K562 (cell line): ENCODE results near the gene NTNG1. TPM values are rescaled to one million over a fixed set of nuclear protein-coding genes. Genes with fewer than 3 reads are reported as not detected.

Experiments used
- ATAC-seq: fragments of 200-7000 bp; cut with Tn5 transposase; 3 replicates; pipeline ENCODE4 v1.9.1; 2020; ENCODE audit warnings: moderate library complexity
- BruUV-seq: library from RNA; stranded (reverse); fragments of 400-500 nt; replicated peaks from 2 replicates; lab custom pipeline; 2021; lab: Mats Ljungman, UMichigan
- CTCF ChIA-PET: fragments of 300-600 bp; formaldehyde crosslinking; extraction: SDS; loops from one replicate; lab custom pipeline; 2021; ENCODE audit warnings: low intra/inter-chr PET ratio; lab: Yijun Ruan, JAX
- POLR2A ChIA-PET: fragments of 300-600, 350-650 bp; sonication (Branson Sonifier 250); formaldehyde crosslinking; extraction: SDS; loops from one replicate; lab custom pipeline; 2021; ENCODE audit warnings: antibody characterized with exemption, inconsistent platforms; lab: Yijun Ruan, JAX
- DNase-seq, 4 experiments: peaks; one replicate each; pipeline versions ENCODE4 v3.0.0 to v3.0.0-alpha.2; 2011 to 2018; ENCODE audit warnings: low spot score in 3 of 4, mixed read lengths in 3 of 4; ENCODE audit errors: extremely low read depth in 1 of 4
- FAIRE-seq: peaks from 2 replicates; lab custom pipeline; 2011; peaks lifted over from hg19 to GRCh38; lab: Jason Lieb, UNC
- H2AFZ ChIP-seq: 2 replicates; pipeline ENCODE4 v1.6.0; 2011; ENCODE audit warnings: low read depth, low read length, control low read depth, inconsistent platforms
- H3K27ac ChIP-seq: fragments of 200-600 bp; 3 replicates; pipeline ENCODE4 v1.8.0; 2011; ENCODE audit warnings: low read depth, mild to moderate bottlenecking, control low read depth, inconsistent platforms, low read length, moderate library complexity, mixed read lengths; ENCODE audit errors: extremely low read depth
- H3K27me3 ChIP-seq, 2 experiments: fragments of 300-600 bp in 1 of 2; 2 replicates in 1 of 2; 3 replicates in 1 of 2; pipeline versions ENCODE4 v1.6.0 to v1.8.0; 2011; ENCODE audit warnings: inconsistent platforms in 2 of 2, low read length in 2 of 2, mild to moderate bottlenecking in 1 of 2, mixed read lengths in 1 of 2, moderate library complexity in 1 of 2; ENCODE audit not compliant: control insufficient read depth in 2 of 2, insufficient read depth in 2 of 2
- H3K36me3 ChIP-seq: fragments of 300-600 bp; 3 replicates; pipeline ENCODE4 v1.8.0; 2011; ENCODE audit warnings: mild to moderate bottlenecking, low read length, inconsistent platforms; ENCODE audit not compliant: control insufficient read depth, insufficient read depth
- H3K4me1 ChIP-seq, 2 experiments: fragments of 200-600 bp in 1 of 2; replicated peaks in 1 of 2; 2 replicates in 1 of 2; 3 replicates in 1 of 2; pipeline versions ENCODE4 v1.5.1 to v1.8.0; 2011; ENCODE audit warnings: inconsistent platforms in 2 of 2, low read length in 2 of 2, mild to moderate bottlenecking in 1 of 2, mixed read lengths in 1 of 2, moderate library complexity in 1 of 2; ENCODE audit not compliant: control insufficient read depth in 2 of 2, insufficient read depth in 2 of 2
- H3K4me2 ChIP-seq: 2 replicates; pipeline ENCODE4 v1.6.1; 2011; ENCODE audit warnings: low read length, control low read depth, inconsistent platforms, mixed read lengths; ENCODE audit not compliant: insufficient read depth
- H3K4me3 ChIP-seq: fragments of 200-600 bp; sonication (generic), shearing (Covaris generic); 2 replicates; pipeline ENCODE4 v1.5.1; 2016; ENCODE audit warnings: control low read depth, inconsistent platforms
- H3K79me2 ChIP-seq: fragments of 200-600 bp; 3 replicates; pipeline ENCODE4 v1.8.0; 2011; ENCODE audit warnings: low read length, inconsistent platforms; ENCODE audit not compliant: control insufficient read depth, insufficient read depth
- H3K9ac ChIP-seq, 2 experiments: 2 replicates each; pipeline versions ENCODE4 v1.6.0 to v1.6.1; 2011; ENCODE audit warnings: low read depth in 2 of 2, low read length in 2 of 2, control low read depth in 1 of 2, inconsistent platforms in 1 of 2, mild to moderate bottlenecking in 1 of 2, mixed read lengths in 1 of 2; ENCODE audit not compliant: insufficient read depth in 1 of 2
- H3K9me1 ChIP-seq: one replicate; pipeline ENCODE4 v1.6.0; 2011; ENCODE audit warnings: inconsistent platforms, mild to moderate bottlenecking, low read length, moderate library complexity; ENCODE audit not compliant: control insufficient read depth, insufficient read depth
- H3K9me3 ChIP-seq: replicated peaks from 2 replicates; pipeline ENCODE4 v1.5.1; 2011; ENCODE audit warnings: low read depth, low read length, inconsistent platforms; ENCODE audit not compliant: control insufficient read depth, insufficient read depth
- H4K20me1 ChIP-seq: replicated peaks from 2 replicates; pipeline ENCODE4 v1.6.1; 2011; ENCODE audit warnings: low read length, inconsistent platforms, mixed read lengths; ENCODE audit not compliant: control insufficient read depth, insufficient read depth
- CBX5 ChIP-seq: IDR thresholded peaks from 2 replicates; pipeline ENCODE4 v1.6.1; 2014; ENCODE audit warnings: low read depth, borderline replicate concordance
- CHD7 ChIP-seq: fragments of 200-600 bp; sonication (generic); IDR thresholded peaks from one replicate; pipeline ENCODE4 v1.6.1; 2012; ENCODE audit warnings: mild to moderate bottlenecking, low read depth, low read length, inconsistent platforms
- KAT2B ChIP-seq: IDR thresholded peaks from one replicate; pipeline ENCODE4 v1.6.1; 2012; ENCODE audit warnings: low read depth, mild to moderate bottlenecking, control low read depth, inconsistent platforms, low read length, moderate library complexity
- KDM5B ChIP-seq: fragments of 200-600 bp; sonication (generic); IDR thresholded peaks from 2 replicates; pipeline ENCODE4 v1.6.1; 2012; ENCODE audit warnings: low read depth, mild to moderate bottlenecking, moderate library complexity, low read length, control low read depth, inconsistent platforms; ENCODE audit not compliant: insufficient replicate concordance
- SRSF9 ChIP-seq: fragments of 200-400 bp; formaldehyde crosslinking; IDR thresholded peaks from 2 replicates; pipeline ENCODE4 v1.6.1; 2017; ENCODE audit warnings: low read depth, low read length, borderline replicate concordance
- TCF15 ChIP-seq: fragments of 250-450 bp; sonication (Bioruptor Pico); IDR thresholded peaks from 2 replicates; pipeline ENCODE4 v1.8.0; 2022; ENCODE audit warnings: moderate library complexity, mild to moderate bottlenecking, inconsistent platforms
- ZNF518B ChIP-seq: fragments of 250-450 bp; sonication (Bioruptor Pico); IDR thresholded peaks from 2 replicates; pipeline ENCODE4 v1.5.0; 2021; ENCODE audit warnings: mild to moderate bottlenecking, moderate library complexity
- WGBS: fragments of 100-300 bp; shearing (Covaris generic); methylation state at CpG from one replicate; pipeline ENCODE4 v1.1.6; 2016; ENCODE audit warnings: low coverage, mixed read lengths; ENCODE audit not compliant: insufficient coverage; ENCODE audit errors: missing lambda C conversion rate; 5-methylcytosine and 5-hydroxymethylcytosine counted together
- in situ Hi-C: fragments of 300-500 bp; cut with MboI; formaldehyde crosslinking; loops from 4 replicates; pipeline ENCODE4 v1.15.0; 2018; ENCODE audit warnings: inconsistent platforms, mixed read lengths
- intact Hi-C: fragments of 100-400 bp; cut with micrococcal nuclease; formaldehyde crosslinking; loops from 2 replicates; pipeline ENCODE4 v1.14.2; 2022
- polyA plus RNA-seq, 8 experiments: library from polyadenylated mRNA; depleted of rRNA in 4 of 8; stranded (reverse) in 5 of 8; unstranded in 3 of 8; fragments of >200 nt; fragmentation: Nextera tagmentation in 2 of 8; fragmentation: Illumina TruSeq in 1 of 8; extraction: Ambion mirVana in 2 of 8; extraction: Trizol in 1 of 8; gene quantifications; 2 replicates each; pipeline versions ENCODE4 v1.2.1 to v1.2.3, GENCODE V29; 2011 to 2014; ENCODE audit warnings: inconsistent platforms in 1 of 8, missing spikeins in 1 of 8
- total RNA-seq, 7 experiments: library from RNA; depleted of rRNA in 6 of 7; stranded (reverse); fragments of >200 nt in 6 of 7; fragmentation: Illumina TruSeq in 2 of 7; extraction: Trizol in 2 of 7; gene quantifications; 2 replicates each; pipeline versions ENCODE4 v1.2.1 to v1.2.3, GENCODE V29; 2011 to 2021; ENCODE audit warnings: low replicate concordance in 1 of 7

Gene NTNG1
- total and polyA plus RNA-seq, 9 of the 15 experiments (the other 6 are each of a cell fraction or from before 2014, with no cell fraction given): not detected

- no peak for ATAC-seq
- no TSS peak for BruUV-seq
- H3K27me3 ChIP-seq: no peaks in the 10 kb centered on the region
Observed at GRCh38 chr1:107231291-107231690, 90.5 kb downstream of the NTNG1 start.

More at GRCh38 chr1:107231291-107231690, 90.5 kb downstream of the NTNG1 start:
- DNase-seq: no peak
- FAIRE-seq: no peak
- Histone ChIP-seq H3K4me3 (no peak overlapping the region), H3K27ac (no peak overlapping the region), H3K4me1 (no peaks in the 10 kb centered on the region), H4K20me1 (no peaks in the 10 kb centered on the region), H3K9ac (no peak overlapping the region), H3K36me3 (no peaks in the 10 kb centered on the region), H3K9me3 (no peaks in the 10 kb centered on the region), H3K9me1 (no peaks in the 10 kb centered on the region), H3K4me2 (no peak overlapping the region), H3K79me2 (no peaks in the 10 kb centered on the region), H2AFZ (no peak overlapping the region)
- intact Hi-C loops (no loop called here), in situ Hi-C loops (no loop called here)
- POLR2A ChIA-PET: no interaction called here
- no peak for TF ChIP-seq CHD7
- TF ChIP-seq CBX5: no peak
- TF ChIP-seq TCF15: no peak
- no peak for TF ChIP-seq SRSF9
- no peak for TF ChIP-seq KAT2B
- no peak for TF ChIP-seq ZNF518B (CRISPR knock-in tag)
- no peak for TF ChIP-seq KDM5B
- CTCF ChIA-PET: no interaction called here
- WGBS: 0% methylated on average over 2 of the region's 2 CpGs
